Glomerular visceral epithelial cell (primary cell): ENCODE results near the gene EFEMP1.
A peak's percentile ranks its signal among the peaks of the same experiment; 100 is the strongest.

ENCODE experiments used
- DNase-seq: peaks from one replicate; pipeline ENCODE4 v3.0.0-alpha.2; 2016; ENCODE audit errors: extremely low spot score

Gene EFEMP1, protein sequence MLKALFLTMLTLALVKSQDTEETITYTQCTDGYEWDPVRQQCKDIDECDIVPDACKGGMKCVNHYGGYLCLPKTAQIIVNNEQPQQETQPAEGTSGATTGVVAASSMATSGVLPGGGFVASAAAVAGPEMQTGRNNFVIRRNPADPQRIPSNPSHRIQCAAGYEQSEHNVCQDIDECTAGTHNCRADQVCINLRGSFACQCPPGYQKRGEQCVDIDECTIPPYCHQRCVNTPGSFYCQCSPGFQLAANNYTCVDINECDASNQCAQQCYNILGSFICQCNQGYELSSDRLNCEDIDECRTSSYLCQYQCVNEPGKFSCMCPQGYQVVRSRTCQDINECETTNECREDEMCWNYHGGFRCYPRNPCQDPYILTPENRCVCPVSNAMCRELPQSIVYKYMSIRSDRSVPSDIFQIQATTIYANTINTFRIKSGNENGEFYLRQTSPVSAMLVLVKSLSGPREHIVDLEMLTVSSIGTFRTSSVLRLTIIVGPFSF

DNA sequence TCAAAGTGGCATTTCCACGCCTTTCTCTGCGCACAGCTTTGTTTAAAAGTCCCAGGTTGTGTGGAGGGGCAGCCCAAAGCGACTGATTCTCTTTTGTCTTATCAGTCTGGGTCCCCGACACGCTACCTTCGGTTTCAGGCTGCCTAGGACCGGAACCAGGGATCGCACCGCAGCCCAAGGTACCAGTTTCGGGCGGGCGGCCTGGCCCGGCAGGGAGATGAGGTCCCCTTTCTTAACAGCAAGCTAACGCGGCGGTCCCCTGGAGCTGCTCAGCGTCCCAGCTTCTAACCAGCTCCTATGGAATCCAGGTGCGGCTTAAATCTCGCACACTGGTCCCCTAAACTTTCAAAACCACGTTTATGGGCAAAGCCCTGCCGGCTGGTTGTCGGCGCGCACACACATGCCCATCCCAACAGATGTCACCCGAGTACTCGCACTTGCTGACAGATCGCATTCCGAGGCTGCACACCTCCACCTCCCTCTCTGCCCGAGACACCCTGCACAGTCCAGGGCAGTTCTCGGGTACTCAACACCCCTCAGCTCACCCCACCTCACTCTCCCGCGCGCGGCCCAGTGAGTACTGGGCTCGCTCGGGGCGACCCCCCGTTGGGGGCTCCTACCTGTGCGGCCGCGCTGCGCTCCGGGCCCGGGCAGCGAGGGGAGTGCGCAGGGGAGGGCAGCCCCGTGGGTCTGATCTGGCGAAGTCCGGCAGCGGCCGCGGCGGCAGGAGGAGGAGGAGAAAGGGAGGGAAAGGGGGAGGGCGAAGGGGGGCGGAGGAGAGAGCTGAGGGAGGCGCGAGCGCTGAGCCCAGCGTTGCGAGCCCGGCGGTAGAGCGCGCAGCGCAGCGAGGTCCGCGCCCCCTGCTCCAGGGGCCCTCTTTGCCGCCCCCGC is at the start of gene EFEMP1:
EFEMP1 (minus strand) TSS at position 692 of the 891 bp plus-strand sequence. CDS start 1,342 bp downstream, outside the sequence.
- DNase-seq: peak; percentile 75

- DNase-seq: no peak
Measured at GRCh38 chr2:55970500-55970899, 46.9 kb upstream of the EFEMP1 start.

- no peak for DNase-seq
Measured at GRCh38 chr2:55968941-55969340, 45.4 kb upstream of the EFEMP1 start.

DNA sequence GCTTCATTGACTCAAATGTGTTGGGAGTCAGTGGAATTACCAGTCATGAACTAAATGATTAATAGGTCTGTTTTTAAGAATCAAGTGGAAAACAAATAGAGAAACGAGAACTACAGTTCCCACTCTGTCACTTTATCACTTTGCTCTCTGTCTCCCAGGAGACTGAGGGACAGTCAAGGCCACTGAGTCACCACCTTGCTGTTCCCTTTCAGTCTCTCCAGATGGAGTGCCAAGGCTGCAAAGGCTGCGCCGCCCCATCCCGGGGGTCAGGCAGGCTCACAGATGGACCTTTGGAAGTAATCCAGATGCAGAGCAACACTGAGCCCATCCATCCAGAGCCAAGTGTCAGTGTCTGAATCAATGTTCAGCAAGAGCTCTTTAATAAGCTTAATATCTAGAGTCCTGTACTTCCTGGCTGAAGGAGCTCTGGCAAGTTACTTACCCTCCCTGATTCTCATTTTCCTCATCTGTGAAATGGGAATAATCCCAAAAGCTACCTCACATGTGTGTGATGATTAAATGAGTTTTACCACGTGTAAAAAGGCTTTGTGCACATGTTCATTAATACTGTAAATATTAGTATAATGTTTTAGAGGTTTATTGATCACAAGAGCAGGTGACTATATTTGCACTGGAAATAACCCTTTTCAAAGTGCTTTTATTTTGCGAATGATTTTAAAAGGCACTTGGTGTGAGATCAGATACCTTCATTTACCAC is 43.0 kb upstream of the EFEMP1 start:
- peak; percentile 18 for DNase-seq

- DNase-seq: no peak
Measured at GRCh38 chr2:55965966-55966365, 42.4 kb upstream of the EFEMP1 start.

DNA sequence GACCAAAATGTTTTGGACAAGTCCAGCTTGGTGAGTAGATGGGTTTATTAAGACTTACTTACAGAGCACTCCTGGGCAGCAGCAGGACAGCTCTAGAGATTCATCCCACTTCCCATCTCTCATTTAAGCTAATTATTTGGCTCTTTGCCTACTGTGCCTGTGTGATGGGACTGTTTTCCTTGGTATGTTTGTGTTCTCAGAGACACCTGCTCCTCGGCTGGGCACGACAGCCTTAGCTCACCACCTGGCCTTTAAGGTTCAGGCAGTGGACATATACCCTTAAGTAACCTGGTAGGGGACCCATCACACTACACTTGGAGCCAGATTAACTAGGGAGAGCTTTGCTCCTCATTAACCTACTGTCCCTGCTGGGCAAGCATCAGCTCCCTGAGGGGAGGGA is 41.7 kb upstream of the EFEMP1 start:
- DNase-seq: no peak

DNA sequence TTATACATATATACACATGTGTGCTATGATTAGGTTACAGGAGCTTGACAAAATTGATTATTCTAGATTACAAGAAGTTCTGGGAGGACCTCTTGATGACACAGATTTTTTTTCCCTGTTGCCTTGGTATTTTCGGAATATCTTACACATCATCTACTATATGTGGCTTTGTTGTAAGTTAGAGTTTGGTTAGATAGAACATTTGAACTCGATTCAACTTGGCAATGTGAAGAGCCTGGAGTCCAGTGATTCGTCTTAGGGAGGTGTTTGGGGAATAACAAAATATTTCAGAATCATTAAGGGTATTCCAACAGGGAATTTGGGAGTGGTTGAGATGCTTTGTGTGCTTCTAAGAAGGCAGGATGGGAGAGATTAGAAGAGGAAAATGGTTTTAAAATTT is 39.3 kb upstream of the EFEMP1 start:
- DNase-seq: no peak

DNA sequence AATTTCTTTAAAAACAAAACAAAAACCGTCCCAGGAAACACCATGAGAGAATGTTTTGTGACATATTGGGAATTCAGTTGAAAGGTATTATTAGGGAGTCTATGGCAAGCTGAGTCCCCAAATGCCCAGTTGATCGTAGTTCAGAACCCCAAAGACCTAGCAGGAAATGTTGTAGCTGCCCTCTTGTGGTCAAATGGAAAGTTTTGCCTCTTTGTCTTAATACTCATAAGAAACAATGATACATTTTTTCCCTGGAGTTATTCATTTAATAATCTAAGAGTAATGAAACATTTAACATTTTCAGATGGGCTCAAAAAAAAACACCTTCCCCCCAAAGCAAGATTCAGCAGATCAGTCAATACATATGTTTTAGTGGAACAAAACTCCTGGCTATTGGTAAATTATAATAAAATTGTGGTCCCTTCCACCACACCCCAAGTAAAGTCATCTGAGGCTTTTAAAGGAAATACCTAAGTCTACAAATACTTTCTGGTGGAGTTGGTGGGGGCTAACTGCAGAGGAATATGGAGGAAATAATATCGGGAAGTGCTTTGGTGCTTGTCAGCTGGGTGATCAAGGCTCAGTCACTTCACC is 37.8 kb upstream of the EFEMP1 start:
- DNase-seq: peak; percentile 44

- no peak for DNase-seq
Measured at GRCh38 chr2:55958756-55959155, 35.2 kb upstream of the EFEMP1 start.

DNA sequence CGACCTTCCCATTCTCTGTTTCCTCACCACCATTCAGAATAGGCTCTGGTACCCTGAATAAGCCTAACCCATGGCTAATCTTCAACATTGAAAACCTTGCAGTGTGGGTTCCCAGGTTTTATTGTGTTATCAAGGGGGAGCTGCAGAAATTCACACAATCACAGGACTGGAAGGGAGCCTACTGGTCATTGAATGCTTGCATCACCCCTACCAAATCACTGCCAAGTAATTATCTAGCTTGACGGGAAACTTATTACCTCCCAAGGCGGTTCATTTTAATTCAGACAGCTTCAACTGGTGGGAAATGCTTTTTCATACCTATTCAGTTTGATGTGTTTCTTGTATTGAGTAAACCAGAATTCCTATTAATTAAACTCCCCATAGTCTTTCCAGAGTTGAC is 33.6 kb upstream of the EFEMP1 start:
- no peak for DNase-seq

DNA sequence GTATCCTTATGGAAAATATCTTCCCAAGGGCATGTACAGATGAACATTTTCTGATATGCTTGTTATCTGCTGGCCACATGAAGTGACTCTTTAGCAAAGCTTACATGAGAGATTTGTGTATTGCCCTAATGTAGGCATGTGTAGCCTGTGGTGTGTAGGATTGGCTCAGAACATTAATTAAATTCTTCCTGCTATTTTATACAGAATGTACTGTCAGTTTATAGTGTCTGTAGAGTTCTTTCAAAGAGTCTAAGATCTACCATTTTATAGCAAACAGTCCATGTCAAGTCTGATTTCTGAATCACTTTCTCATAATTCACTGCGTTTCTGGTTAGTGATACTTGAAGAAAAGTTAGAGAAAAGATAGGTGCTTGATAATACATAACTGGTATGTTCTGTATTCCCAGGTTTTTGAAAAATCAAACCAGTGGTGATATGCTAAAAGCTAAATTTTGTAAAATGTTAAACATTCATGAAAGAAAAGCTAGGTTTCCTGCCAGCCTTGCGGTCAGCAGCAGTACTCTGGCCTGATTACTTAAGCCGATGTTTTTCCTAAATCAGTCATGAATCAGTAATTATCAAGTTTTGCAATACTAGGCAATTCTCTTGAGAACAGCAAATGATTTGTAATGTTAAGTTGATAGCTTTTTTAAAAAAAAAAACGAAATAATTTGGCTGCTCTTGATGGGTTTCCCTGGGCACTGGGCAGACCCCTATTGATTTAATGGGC is 30.9 kb upstream of the EFEMP1 start:
- peak; percentile 7 for DNase-seq

GRCh38 chr2:55952415-55952814 is 28.8 kb upstream of the EFEMP1 start:
- DNase-seq: no peak

GRCh38 chr2:55951533-55951932 is 28.0 kb upstream of the EFEMP1 start:
- no peak for DNase-seq

- no peak for DNase-seq
Measured at GRCh38 chr2:55949613-55950012, 26.0 kb upstream of the EFEMP1 start.

- no peak for DNase-seq
Measured at GRCh38 chr2:55949211-55949610, 25.6 kb upstream of the EFEMP1 start.

GRCh38 chr2:55948176-55948923 is 24.8 kb upstream of the EFEMP1 start:
- no peak for DNase-seq

GRCh38 chr2:55947752-55948151 is 24.2 kb upstream of the EFEMP1 start:
- DNase-seq: no peak

DNA sequence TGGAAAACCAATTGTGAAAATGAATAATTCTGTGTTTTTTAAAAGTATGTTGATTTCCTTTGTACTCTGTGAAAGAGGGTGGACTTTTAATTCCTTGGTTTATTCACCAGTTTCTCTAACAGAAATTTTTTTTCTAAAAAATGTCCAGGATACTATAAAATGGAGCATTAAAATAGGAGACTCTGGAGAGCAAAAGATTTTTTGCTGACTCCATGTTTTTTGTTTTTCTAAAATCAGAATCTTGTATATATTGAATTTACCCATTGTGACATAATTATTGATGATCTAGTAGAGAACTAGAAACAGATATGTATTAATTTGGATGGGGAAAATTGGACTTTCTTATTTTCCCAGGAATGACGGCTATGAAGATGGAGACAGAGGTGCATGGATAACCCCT is 23.2 kb upstream of the EFEMP1 start:
- DNase-seq: no peak

DNA sequence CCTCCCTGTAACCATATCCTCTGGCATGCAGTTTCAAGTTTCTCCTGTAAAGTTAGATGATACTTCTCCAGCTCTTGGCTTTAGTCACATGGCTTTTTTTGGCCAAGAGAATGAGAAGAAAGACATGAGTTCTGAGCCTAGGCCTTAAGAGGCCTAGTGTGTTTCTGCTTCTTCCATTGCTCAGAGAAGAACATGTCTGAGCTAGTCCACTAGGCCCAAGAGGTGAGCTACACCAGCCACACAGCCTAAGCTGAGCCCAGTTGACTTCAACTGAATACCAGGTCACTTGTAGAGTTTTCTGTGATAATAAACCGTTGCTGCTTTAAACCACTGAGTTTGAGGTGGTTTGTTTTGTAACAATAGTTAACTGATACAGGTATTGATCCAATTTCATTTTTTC is 19.9 kb upstream of the EFEMP1 start:
- no peak for DNase-seq

DNA sequence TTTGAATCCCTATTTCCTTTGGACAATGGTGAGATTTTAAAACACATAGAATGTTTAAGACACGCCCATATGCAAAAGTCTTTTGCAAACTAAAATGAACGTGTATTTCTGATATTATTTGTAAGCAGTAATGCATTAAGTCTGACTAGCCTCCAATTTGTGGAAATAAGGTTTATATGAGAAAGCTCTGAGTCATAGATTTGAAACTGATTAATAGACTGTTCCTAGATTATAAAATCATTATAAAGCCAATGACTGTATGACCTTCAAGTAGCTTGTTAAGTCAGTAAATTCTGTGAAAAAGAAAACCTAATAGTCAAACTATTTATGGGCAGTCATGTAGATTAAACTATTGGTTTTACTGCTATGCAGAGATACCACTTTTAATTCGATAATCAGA is 12.8 kb upstream of the EFEMP1 start:
- no peak for DNase-seq
